WERI-Rb-1 (cell line): ENCODE results near the gene CHRND.

Experiments
- DNase-seq: peaks from one replicate; pipeline ENCODE4 v3.0.0-alpha.2; 2020
- H3K27ac ChIP-seq: fragments of 250-450 bp; sonication (Bioruptor Pico); 2 replicates; pipeline ENCODE4 v1.5.1; 2020; ENCODE audit warnings: mild to moderate bottlenecking, moderate library complexity
- H3K27me3 ChIP-seq: fragments of 250-450 bp; sonication (Bioruptor Pico); 2 replicates; pipeline ENCODE4 v1.5.1; 2021; ENCODE audit warnings: mild to moderate bottlenecking, low read depth, moderate library complexity; ENCODE audit not compliant: insufficient read depth, severe bottlenecking
- H3K36me3 ChIP-seq: fragments of 250-450 bp; sonication (Bioruptor Pico); 2 replicates; pipeline ENCODE4 v1.5.1; 2020; ENCODE audit warnings: mild to moderate bottlenecking, moderate library complexity
- H3K4me3 ChIP-seq: 2 replicates; pipeline ENCODE4 v1.5.1; 2011; ENCODE audit warnings: low read depth, mild to moderate bottlenecking, control low read depth, low read length
- H3K9me3 ChIP-seq: fragments of 250-450 bp; sonication (Bioruptor Pico); 2 replicates; pipeline ENCODE4 v1.5.1; 2021; ENCODE audit warnings: mild to moderate bottlenecking, moderate library complexity; ENCODE audit not compliant: severe bottlenecking
- TF ChIP-seq, protein P1 (sequence below): IDR thresholded peaks from 2 replicates; pipeline ENCODE4 v1.5.1; 2011; ENCODE audit warnings: low read depth, mild to moderate bottlenecking, control low read depth, inconsistent platforms, low read length

The CHRND gene

GRCh38 chr2:232491139-232491780 lies 34.7 kb upstream of the CHRND start:
- no peak for DNase-seq

GRCh38 chr2:232492236-232492848 lies 33.6 kb upstream of the CHRND start:
- no peak overlapping the region for H3K4me3 ChIP-seq
- H3K36me3 ChIP-seq, result no peaks in the 10 kb centered on the region
- no peak for DNase-seq

More at GRCh38 chr2:232491139-232491780, 34.7 kb upstream of the CHRND start:
- no peak overlapping the region for H3K27ac ChIP-seq
- H3K9me3 ChIP-seq, result no peaks in the 10 kb centered on the region
- peaks cover 21% of the 10 kb centered on the region for H3K27me3 ChIP-seq
- H3K36me3 ChIP-seq, result no peaks in the 10 kb centered on the region
- TF ChIP-seq, protein P1, sequence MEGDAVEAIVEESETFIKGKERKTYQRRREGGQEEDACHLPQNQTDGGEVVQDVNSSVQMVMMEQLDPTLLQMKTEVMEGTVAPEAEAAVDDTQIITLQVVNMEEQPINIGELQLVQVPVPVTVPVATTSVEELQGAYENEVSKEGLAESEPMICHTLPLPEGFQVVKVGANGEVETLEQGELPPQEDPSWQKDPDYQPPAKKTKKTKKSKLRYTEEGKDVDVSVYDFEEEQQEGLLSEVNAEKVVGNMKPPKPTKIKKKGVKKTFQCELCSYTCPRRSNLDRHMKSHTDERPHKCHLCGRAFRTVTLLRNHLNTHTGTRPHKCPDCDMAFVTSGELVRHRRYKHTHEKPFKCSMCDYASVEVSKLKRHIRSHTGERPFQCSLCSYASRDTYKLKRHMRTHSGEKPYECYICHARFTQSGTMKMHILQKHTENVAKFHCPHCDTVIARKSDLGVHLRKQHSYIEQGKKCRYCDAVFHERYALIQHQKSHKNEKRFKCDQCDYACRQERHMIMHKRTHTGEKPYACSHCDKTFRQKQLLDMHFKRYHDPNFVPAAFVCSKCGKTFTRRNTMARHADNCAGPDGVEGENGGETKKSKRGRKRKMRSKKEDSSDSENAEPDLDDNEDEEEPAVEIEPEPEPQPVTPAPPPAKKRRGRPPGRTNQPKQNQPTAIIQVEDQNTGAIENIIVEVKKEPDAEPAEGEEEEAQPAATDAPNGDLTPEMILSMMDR, result no peak
- H3K4me3 ChIP-seq, result no peak overlapping the region

GRCh38 chr2:232492963-232493700 lies 32.8 kb upstream of the CHRND start:
- no peak for DNase-seq
- H3K36me3 ChIP-seq, result no peaks in the 10 kb centered on the region
- H3K27ac ChIP-seq, result no peak overlapping the region
- no peak overlapping the region for H3K4me3 ChIP-seq
- H3K9me3 ChIP-seq, result no peaks in the 10 kb centered on the region
- TF ChIP-seq, protein P1, result no peak
- peaks cover 6% of the 10 kb centered on the region for H3K27me3 ChIP-seq

More at GRCh38 chr2:232492236-232492848, 33.6 kb upstream of the CHRND start:
- Histone ChIP-seq H3K9me3 (no peaks in the 10 kb centered on the region), H3K27me3 (peaks cover 10% of the 10 kb centered on the region), H3K27ac (no peak overlapping the region)
- TF ChIP-seq, protein P1, result no peak

DNA sequence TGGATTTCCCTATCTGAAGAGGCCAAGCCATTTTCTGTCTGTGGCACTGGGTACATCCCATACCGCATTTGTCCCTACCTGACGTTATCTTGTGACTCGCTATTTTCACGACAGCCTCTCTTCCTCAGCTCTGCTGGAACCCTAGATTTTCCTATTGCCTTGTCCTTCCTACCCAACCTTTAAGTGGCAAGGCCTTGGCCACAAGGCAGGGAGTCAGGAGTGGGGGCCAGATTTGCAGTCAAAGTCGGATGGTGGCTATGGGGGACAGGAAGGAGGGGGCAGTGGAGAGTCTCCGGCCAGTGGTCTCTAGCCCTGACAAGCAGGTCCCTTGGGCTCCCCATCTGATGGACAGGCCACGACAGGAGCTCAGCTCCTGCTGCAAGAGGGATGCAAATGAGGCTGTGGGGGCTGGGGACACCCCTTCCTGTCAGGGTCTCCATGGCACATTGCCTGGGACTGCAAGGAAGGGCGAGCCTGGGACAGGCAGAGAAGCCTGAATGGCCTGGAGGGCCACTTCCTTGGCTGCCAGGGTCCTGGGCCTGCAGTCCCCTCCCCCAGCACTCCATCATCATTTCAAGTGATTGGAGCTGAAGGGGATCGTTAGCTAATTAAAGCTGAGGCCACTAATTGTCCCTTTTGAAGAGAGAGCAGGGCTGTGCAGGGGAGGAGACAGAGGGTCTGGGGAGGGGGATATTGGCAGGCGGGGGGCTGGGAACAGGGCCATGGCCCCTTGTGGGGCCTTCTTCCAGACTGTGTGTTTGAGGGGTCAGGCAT lies 32.1 kb upstream of the CHRND start:
- no peaks in the 10 kb centered on the region for H3K9me3 ChIP-seq
- H3K27ac ChIP-seq, result no peak overlapping the region
- no peaks in the 10 kb centered on the region for H3K36me3 ChIP-seq
- H3K4me3 ChIP-seq, result no peak overlapping the region
- no peaks in the 10 kb centered on the region for H3K27me3 ChIP-seq
- TF ChIP-seq, protein P1, result no peak
- no peak for DNase-seq

GRCh38 chr2:232494542-232494941 lies 31.4 kb upstream of the CHRND start:
- no peak overlapping the region for H3K4me3 ChIP-seq
- no peak for DNase-seq
- H3K27ac ChIP-seq, result no peak overlapping the region
- TF ChIP-seq, protein P1, result no peak
- H3K9me3 ChIP-seq, result no peaks in the 10 kb centered on the region
- H3K36me3 ChIP-seq, result no peaks in the 10 kb centered on the region
- no peaks in the 10 kb centered on the region for H3K27me3 ChIP-seq
